Measurements from ENCODE around the gene PI4K2A.

The PI4K2A gene

GRCh38 chr10:97703398-97704067 lies 63.1 kb downstream of the PI4K2A start:
- DNase-seq (ENCODE audit: extremely low read depth in 1 of 2, low read depth in 1 of 2), result no peak

DNA sequence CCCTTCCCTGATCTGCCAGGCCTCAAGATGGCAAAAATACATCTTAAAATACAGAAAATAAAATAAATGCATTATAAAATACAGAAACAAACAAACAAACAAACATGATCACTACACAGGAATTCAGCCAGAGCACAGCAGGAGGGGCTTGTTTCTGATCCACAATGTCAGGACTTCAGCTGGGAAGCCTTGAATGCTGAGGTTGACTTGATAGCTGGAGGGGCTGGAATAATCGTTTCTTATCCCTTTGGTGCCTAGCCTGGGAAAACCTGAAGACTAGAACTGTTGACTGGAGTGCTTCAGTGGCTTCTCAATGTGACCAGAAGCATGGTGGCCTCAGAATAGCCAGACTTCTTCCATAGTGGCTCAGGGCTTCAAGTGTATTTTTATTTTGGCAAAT lies 63.9 kb downstream of the PI4K2A start:
- no peak for DNase-seq (ENCODE audit: extremely low read depth in 1 of 2, low read depth in 1 of 2)

DNA sequence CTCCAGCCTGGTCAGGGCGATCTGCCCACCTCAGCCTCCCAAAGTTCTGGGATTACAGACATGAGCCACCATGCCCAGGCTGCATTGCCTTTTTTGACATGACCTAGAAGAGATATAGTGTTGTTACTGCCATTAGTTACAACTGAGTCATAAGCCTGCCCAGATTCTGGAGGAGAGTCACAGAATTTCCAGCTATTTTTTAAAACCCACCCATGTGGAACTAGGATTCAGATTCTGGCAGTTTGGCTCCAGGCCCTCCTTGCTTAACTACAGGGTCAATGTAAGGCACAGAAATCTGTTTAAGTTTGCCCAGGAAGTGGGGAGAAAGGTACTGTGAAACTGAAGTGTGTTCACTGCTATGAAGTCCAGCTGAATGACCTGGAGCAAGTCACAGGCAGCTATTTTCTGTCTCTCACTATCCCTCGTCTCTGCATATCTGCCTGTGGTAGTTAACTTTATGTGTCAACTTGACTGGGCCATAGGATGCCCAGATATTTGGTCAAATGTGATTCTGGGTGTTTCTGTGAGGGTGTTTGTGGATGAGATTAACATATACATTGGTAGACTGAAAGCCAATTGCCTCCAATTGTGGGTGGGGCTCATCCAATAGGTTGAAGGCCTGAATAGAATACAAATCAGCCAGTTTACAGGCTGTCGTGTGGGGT lies 64.7 kb downstream of the PI4K2A start:
- no peak for DNase-seq (ENCODE audit: extremely low read depth in 1 of 2, low read depth in 1 of 2)

GRCh38 chr10:97707134-97707861 lies 66.8 kb downstream of the PI4K2A start:
- no peak for DNase-seq (ENCODE audit: extremely low read depth in 1 of 2, low read depth in 1 of 2)

- no peak for DNase-seq (ENCODE audit: extremely low read depth in 1 of 2, low read depth in 1 of 2)
Measured at GRCh38 chr10:97708167-97708566, 67.7 kb downstream of the PI4K2A start.

DNA sequence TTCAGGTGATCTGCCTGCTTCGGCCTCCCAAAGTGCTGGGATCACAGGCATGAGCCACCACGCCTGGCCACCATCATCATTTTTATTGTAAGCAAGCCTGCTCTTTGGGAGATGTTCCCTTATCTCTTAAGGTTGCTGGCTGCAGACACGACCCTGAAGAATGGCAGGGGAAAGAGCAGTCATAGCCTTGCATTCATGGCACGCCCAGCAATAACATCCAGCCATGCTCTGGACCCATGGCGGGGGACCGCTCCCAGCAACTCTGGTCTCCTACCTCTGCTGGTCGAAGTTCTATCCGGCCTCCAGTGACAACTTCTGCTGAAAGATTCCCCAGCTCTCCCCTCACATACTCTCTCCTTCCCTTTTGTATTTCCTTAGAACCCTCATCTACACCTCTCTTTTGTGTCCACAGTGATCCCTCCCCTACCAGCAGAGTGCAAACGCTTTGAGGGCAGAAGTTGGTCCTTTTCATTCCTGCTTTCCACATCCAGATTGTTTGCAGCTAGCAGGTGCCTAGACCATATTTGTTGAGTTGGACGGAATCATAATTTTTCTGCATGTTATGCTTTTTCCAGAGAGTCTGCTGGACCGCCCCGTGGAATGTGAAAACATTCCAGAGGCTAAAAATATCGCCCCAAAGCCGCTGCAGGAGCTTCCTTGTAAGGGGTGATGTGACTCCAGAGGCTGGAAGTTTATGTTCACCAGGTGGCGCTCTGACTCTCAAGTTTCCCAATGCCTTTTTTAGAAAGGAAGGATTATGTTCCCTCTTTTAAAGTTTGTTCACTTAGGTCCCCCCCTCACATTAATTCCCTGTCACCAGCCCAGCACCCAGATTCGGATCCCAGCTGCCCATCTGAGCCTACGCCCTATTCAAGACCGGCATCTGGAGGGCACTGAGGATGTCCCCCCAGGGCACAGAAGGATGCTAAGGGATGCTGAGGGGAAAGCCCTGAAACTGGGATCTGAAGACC lies 68.8 kb downstream of the PI4K2A start:
- no peak for DNase-seq (ENCODE audit: extremely low read depth in 1 of 2, low read depth in 1 of 2)

- no peak for DNase-seq (ENCODE audit: extremely low read depth in 1 of 2, low read depth in 1 of 2)
Measured at GRCh38 chr10:97711640-97712572, 71.4 kb downstream of the PI4K2A start.

DNA sequence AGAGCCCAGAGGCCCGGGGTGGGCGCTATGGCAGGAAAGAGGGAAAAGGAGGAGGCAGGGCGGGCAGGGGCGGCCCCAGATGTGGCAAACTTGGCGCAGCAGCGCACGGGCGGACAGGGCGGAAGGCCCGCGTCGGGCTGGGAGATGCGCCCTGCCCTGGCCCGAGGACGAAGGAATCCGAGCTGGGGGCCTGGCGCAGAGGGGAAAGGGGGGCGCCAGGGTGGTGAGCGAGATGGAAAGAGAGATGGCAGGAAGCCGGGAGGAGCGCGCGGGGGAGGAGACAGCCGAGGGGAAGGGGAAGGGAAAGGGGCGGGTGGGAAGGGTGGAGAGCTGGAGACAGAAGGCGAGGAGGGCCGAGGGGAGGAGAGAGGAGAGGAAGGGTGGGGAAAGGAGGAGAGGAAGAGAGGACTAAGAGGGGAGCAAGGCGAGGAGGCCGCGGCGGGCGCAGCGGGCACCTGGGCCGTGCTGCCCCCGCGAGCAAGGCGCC lies 72.9 kb downstream of the PI4K2A start, which contains the start of gene MARVELD1:
Gene MARVELD1, plus strand, starts transcription at position 392 of the 487 bp plus-strand sequence. CDS start 147 bp downstream, outside the sequence.
- no peak for DNase-seq (ENCODE audit: extremely low read depth in 1 of 2, low read depth in 1 of 2)

GRCh38 chr10:97713826-97714400 lies 73.4 kb downstream of the PI4K2A start:
- DNase-seq (ENCODE audit: extremely low read depth in 1 of 2, low read depth in 1 of 2), result no peak

DNA sequence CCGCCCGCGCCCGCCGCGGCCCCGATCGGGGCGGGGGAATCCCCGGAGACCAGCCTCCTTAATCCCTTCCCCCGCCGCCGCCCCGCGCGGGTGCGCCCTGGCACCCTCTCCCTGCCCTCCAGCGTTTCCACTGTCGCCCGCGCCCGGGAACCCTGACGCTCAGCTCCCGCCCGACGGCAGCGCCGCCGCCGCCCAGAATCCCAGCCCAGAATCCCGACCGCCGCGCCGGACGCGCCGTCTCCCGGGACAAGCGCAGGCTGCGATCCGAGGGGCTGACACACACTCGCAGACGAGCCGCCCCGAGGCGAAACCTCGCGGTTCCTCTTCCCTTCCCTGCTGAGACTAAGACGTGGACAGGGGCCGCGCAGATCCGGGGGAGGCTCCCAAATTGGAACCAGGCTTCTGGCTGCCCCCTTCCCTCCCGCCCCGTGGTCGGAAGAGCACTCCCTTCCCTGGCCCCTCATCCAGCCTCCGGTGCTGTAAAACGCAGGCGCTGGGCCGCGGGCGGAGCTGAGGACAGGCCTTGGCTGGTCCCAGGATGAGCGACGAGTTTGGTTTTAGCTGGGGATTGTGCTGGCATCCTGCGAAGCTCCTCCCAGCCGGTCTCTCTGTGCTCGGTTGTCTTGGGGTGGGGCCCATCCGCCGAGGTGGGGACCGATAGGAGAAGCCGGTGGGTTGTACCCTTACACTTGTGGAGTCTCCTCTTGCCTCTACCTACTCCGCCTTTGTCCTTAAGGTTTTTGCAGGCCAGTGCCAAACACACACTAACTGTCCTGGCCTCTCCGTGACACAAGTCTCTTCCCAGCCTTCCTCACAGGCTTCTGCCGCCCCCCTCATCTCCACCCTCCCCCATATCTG lies 74.2 kb downstream of the PI4K2A start:
- DNase-seq (ENCODE audit: extremely low read depth in 1 of 2, low read depth in 1 of 2), result no peak

GRCh38 chr10:97715259-97715874 lies 74.9 kb downstream of the PI4K2A start:
- DNase-seq (ENCODE audit: extremely low read depth in 1 of 2, low read depth in 1 of 2), result no peak

- no peak for DNase-seq (ENCODE audit: extremely low read depth in 1 of 2, low read depth in 1 of 2)
Measured at GRCh38 chr10:97717627-97718026, 77.2 kb downstream of the PI4K2A start.

GRCh38 chr10:97718178-97718577 lies 77.7 kb downstream of the PI4K2A start:
- no peak for DNase-seq (ENCODE audit: extremely low read depth in 1 of 2, low read depth in 1 of 2)

DNA sequence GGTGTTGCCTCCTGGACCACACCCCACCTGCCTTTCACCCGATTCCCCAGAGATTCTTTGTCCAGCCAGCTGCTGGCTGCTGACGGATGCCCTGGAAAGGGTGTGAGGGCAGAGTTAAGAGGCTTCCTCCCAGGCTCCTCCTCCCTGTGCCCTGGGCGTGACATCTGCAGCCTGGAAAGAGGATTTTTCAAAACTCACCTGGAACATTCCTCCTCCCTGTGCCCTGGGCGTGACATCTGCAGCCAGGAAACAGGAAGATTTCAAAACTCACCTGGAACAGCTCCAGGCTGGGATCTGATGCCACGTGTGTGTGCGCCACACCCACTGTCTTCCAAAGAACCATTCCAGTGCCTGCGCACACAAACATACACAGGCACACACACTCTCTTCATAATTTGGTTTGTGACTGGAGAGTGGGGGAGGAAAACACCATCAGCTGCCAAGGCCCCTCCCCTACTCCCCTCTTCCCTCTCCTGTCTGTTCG lies 78.2 kb downstream of the PI4K2A start:
- DNase-seq (ENCODE audit: extremely low read depth in 1 of 2, low read depth in 1 of 2), result no peak

DNA sequence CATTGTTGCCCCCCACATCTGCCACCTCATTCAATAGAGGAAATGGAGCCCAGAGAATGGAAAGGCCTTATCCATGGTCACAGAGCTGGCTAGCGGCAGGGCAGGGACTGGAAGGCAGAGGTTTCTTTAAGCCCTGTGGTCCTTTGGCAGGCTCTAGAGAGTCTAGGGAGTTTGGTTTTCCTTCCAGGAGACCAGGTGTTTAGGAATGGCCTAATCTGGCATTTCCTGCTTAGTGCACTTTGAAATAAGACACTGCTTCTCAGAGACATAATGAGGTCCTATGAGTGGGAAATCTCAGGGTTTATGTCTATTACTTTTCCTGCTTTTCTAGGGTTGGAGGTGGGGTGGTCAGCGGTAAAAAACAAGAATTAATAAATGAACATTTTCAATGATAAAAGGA lies 79.1 kb downstream of the PI4K2A start:
- no peak for DNase-seq (ENCODE audit: extremely low read depth in 1 of 2, low read depth in 1 of 2)

GRCh38 chr10:97721871-97722780 lies 81.7 kb downstream of the PI4K2A start:
- DNase-seq (ENCODE audit: extremely low read depth in 1 of 2, low read depth in 1 of 2), result no peak

DNA sequence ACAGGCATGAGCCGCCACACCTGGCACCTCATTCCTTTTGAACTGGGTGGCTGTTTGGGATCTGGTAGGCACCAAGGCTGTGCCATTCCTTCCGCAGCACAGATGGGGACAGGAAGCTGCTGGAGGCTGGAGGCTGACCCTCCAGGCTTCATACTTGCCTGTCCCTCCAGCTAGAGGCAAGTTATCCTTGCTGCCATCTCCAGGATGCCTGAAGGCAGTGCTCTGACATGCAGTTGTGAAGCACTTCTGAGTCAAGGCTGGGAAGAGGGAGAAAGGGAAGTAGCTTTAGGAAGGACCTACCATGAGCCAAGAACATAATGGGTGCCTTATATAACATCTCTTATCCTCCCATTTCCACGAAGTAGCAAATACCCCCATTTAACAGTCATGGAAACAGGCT lies 82.5 kb downstream of the PI4K2A start:
- DNase-seq (ENCODE audit: extremely low read depth in 1 of 2, low read depth in 1 of 2), result no peak

Data from activated CD8-positive, alpha-beta memory T cell treated with anti-CD3 and anti-CD28 coated beads for 1 hour (primary cell).